H1 (cell line): Measurements from ENCODE around the gene BHLHE23. TPM values are rescaled to one million over a fixed set of nuclear protein-coding genes. Genes with fewer than 3 reads are reported as not detected.

Experiments used
- CTCF ChIA-PET: fragments of 300-600 bp; sonication (Branson Sonifier 250); formaldehyde crosslinking; loops from one replicate; lab custom pipeline; 2021; ENCODE audit not compliant: partially characterized antibody; lab: Charles Lee
- POLR2A ChIA-PET: fragments of 300-600 bp; sonication (Branson Sonifier 250); formaldehyde crosslinking; loops from one replicate; lab custom pipeline; 2021; ENCODE audit warnings: inconsistent platforms; ENCODE audit not compliant: partially characterized antibody; lab: Charles Lee
- DNase-seq, 2 experiments: peaks; one replicate each; pipeline versions ENCODE4 v3.0.0 to v3.0.0-alpha.2; 2010 to 2022; ENCODE audit warnings: low spot score in 2 of 2, low read depth in 1 of 2, mixed read lengths in 1 of 2
- FAIRE-seq: peaks from 2 replicates; lab custom pipeline; 2011; peaks lifted over from hg19 to GRCh38; lab: Jason Lieb, UNC
- H2AFZ ChIP-seq: 2 replicates; pipeline ENCODE4 v1.8.1; 2012; ENCODE audit warnings: low read length, inconsistent platforms
- H2AK5ac ChIP-seq: 2 replicates; pipeline ENCODE4 v1.6.1; 2013; ENCODE audit warnings: low read depth, low read length
- H2BK120ac ChIP-seq: replicated peaks from 2 replicates; pipeline ENCODE3; 2013; ENCODE audit warnings: low read depth, low read length, inconsistent platforms
- H2BK12ac ChIP-seq: 2 replicates; pipeline ENCODE4 v1.6.1; 2013; ENCODE audit warnings: low read depth, low read length
- H2BK15ac ChIP-seq: 2 replicates; pipeline ENCODE4 v1.6.1; 2013; ENCODE audit warnings: low read length
- H2BK20ac ChIP-seq: 2 replicates; pipeline ENCODE4 v1.6.1; 2013; ENCODE audit warnings: low read length
- H2BK5ac ChIP-seq: 2 replicates; pipeline ENCODE4 v1.6.1; 2013; ENCODE audit warnings: low read depth, low read length
- H3K14ac ChIP-seq: 2 replicates; pipeline ENCODE4 v1.6.1; 2013; ENCODE audit warnings: inconsistent platforms; ENCODE audit not compliant: insufficient read length
- H3K18ac ChIP-seq: 2 replicates; pipeline ENCODE4 v1.6.1; 2013; ENCODE audit warnings: low read length; ENCODE audit errors: extremely low read depth
- H3K23ac ChIP-seq: 2 replicates; pipeline ENCODE4 v1.6.1; 2013; ENCODE audit warnings: inconsistent platforms; ENCODE audit not compliant: insufficient read length
- H3K23me2 ChIP-seq: 2 replicates; pipeline ENCODE4 v1.6.1; 2013; ENCODE audit warnings: low read depth, low read length
- H3K27ac ChIP-seq: 2 replicates; pipeline ENCODE4 v1.6.1; 2011; ENCODE audit warnings: low read depth, low read length, inconsistent platforms
- H3K27me3 ChIP-seq, 4 experiments: replicated peaks in 1 of 4; 1 replicate in 1 of 4; 2 replicates in 3 of 4; pipeline versions ENCODE4 v1.6.1 to v1.8.1; 2011 to 2013; ENCODE audit warnings: low read length in 3 of 4, mild to moderate bottlenecking in 3 of 4, inconsistent platforms in 2 of 4, mixed read lengths in 2 of 4, moderate library complexity in 1 of 4; ENCODE audit not compliant: control insufficient read depth in 3 of 4, insufficient read depth in 3 of 4; ENCODE audit errors: extremely low read depth in 1 of 4
- H3K36me3 ChIP-seq, 4 experiments: 2 replicates each; pipeline versions ENCODE4 v1.6.1 to v1.8.1; 2011 to 2013; ENCODE audit warnings: mild to moderate bottlenecking in 4 of 4, low read length in 3 of 4, moderate library complexity in 2 of 4, control low read depth in 1 of 4, inconsistent platforms in 1 of 4; ENCODE audit not compliant: insufficient read depth in 4 of 4, control insufficient read depth in 2 of 4
- H3K4ac ChIP-seq: replicated peaks from 2 replicates; pipeline ENCODE3; 2013; ENCODE audit warnings: low read length, low read depth, mixed read lengths, inconsistent platforms; ENCODE audit not compliant: insufficient read length
- H3K4me1 ChIP-seq, 4 experiments: replicated peaks in 1 of 4; 1 replicate in 1 of 4; 2 replicates in 3 of 4; pipeline versions ENCODE4 v1.6.1 to v1.8.1; 2011 to 2013; ENCODE audit warnings: low read length in 3 of 4, inconsistent platforms in 2 of 4, mixed read lengths in 1 of 4; ENCODE audit not compliant: insufficient read depth in 4 of 4, control insufficient read depth in 3 of 4
- H3K4me2 ChIP-seq, 2 experiments: 2 replicates each; pipeline versions ENCODE4 v1.6.1 to v1.8.1; 2011 to 2013; ENCODE audit warnings: low read depth in 2 of 2, low read length in 2 of 2, control low read depth in 1 of 2, inconsistent platforms in 1 of 2, mild to moderate bottlenecking in 1 of 2; ENCODE audit not compliant: insufficient read depth in 1 of 2
- H3K4me3 ChIP-seq, 4 experiments: fragments of 200-600, 300-600 bp in 1 of 4; sonication (generic), shearing (Covaris generic), sonication (Bioruptor Twin) in 1 of 4; 2 replicates each; pipeline versions ENCODE4 v1.5.1 to v1.8.1; 2011 to 2016; ENCODE audit warnings: low read length in 4 of 4, low read depth in 3 of 4, control low read depth in 2 of 4, inconsistent platforms in 2 of 4, mild to moderate bottlenecking in 2 of 4, mixed read lengths in 1 of 4, moderate library complexity in 1 of 4; ENCODE audit not compliant: insufficient read depth in 2 of 4; ENCODE audit errors: extremely low read depth in 1 of 4
- H3K56ac ChIP-seq: replicated peaks from 2 replicates; pipeline ENCODE3; 2013; ENCODE audit warnings: low read depth, mild to moderate bottlenecking, mixed read lengths, low read length, inconsistent platforms; ENCODE audit not compliant: insufficient read length
- H3K79me1 ChIP-seq: 2 replicates; pipeline ENCODE4 v1.6.1; 2013; ENCODE audit warnings: low read depth, low read length, control low read depth
- H3K79me2 ChIP-seq, 2 experiments: 2 replicates each; pipeline versions ENCODE4 v1.6.1 to v1.8.1; 2012 to 2013; ENCODE audit warnings: low read length in 2 of 2, mild to moderate bottlenecking in 2 of 2, inconsistent platforms in 1 of 2; ENCODE audit not compliant: insufficient read depth in 2 of 2, control insufficient read depth in 1 of 2
- H3K9ac ChIP-seq, 4 experiments: replicated peaks in 1 of 4; 1 replicate in 1 of 4; 2 replicates in 3 of 4; pipeline versions ENCODE4 v1.6.1 to v1.8.1; 2011 to 2013; ENCODE audit warnings: low read depth in 3 of 4, low read length in 3 of 4, control low read depth in 2 of 4, mild to moderate bottlenecking in 2 of 4, moderate library complexity in 2 of 4, inconsistent platforms in 1 of 4; ENCODE audit errors: extremely low read depth in 1 of 4
- H3K9me3 ChIP-seq, 2 experiments: 2 replicates each; pipeline versions ENCODE4 v1.6.1 to v1.8.1; 2012 to 2013; ENCODE audit warnings: mild to moderate bottlenecking in 2 of 2, moderate library complexity in 2 of 2, control low read depth in 1 of 2, inconsistent platforms in 1 of 2, low read depth in 1 of 2, low read length in 1 of 2, mixed read lengths in 1 of 2; ENCODE audit not compliant: insufficient read depth in 2 of 2
- H4K20me1 ChIP-seq, 2 experiments: replicated peaks in 1 of 2; 2 replicates each; pipeline versions ENCODE3 to v1.8.1; 2011 to 2013; ENCODE audit warnings: inconsistent platforms in 2 of 2, low read length in 2 of 2, mild to moderate bottlenecking in 1 of 2; ENCODE audit not compliant: insufficient read depth in 2 of 2, control insufficient read depth in 1 of 2
- H4K5ac ChIP-seq: 2 replicates; pipeline ENCODE4 v1.6.1; 2013; ENCODE audit warnings: low read length, low read depth, mixed read lengths, inconsistent platforms; ENCODE audit not compliant: insufficient read length
- H4K8ac ChIP-seq: 2 replicates; pipeline ENCODE4 v1.8.0; 2013; ENCODE audit warnings: mild to moderate bottlenecking, moderate library complexity, low read length, inconsistent platforms; ENCODE audit not compliant: insufficient read depth; ENCODE audit errors: extremely low read depth
- H4K91ac ChIP-seq: replicated peaks from 2 replicates; pipeline ENCODE3; 2013; ENCODE audit warnings: low read length, mixed read lengths, inconsistent platforms; ENCODE audit not compliant: insufficient read length
- FOSL1 ChIP-seq: IDR thresholded peaks from 2 replicates; pipeline ENCODE4 v1.6.1; 2011; ENCODE audit warnings: mild to moderate bottlenecking, low read depth, low read length, moderate library complexity; ENCODE audit not compliant: insufficient read depth
- JUN ChIP-seq: IDR thresholded peaks from 2 replicates; pipeline ENCODE4 v1.6.1; 2011; ENCODE audit warnings: low read depth, mild to moderate bottlenecking, improper control_type of control experiment, low read length
- RXRA ChIP-seq: IDR thresholded peaks from 2 replicates; pipeline ENCODE4 v1.6.1; 2011; ENCODE audit warnings: low read depth, mild to moderate bottlenecking, low read length, moderate library complexity; ENCODE audit not compliant: insufficient read depth
- SAP30 ChIP-seq: fragments of 300-600 bp; sonication (generic); IDR thresholded peaks from 2 replicates; pipeline ENCODE4 v1.7.1; 2012; ENCODE audit warnings: low read length, moderate library complexity, mild to moderate bottlenecking, inconsistent platforms; ENCODE audit not compliant: insufficient read depth, insufficient replicate concordance
- SIN3A ChIP-seq, 2 experiments: IDR thresholded peaks in 1 of 2; conservative IDR thresholded peaks in 1 of 2; 2 replicates each; pipeline ENCODE4 v1.6.1; 2011 to 2012; ENCODE audit warnings: low read length in 2 of 2, improper control_type of control experiment in 1 of 2, low read depth in 1 of 2, mild to moderate bottlenecking in 1 of 2
- WGBS, 2 experiments: shearing (Covaris generic) in 1 of 2; methylation state at CpG; one replicate each; pipeline versions ENCODE4 v1.1.6 to v1.1.7; 2013 to 2015; ENCODE audit warnings: low lambda C conversion rate in 2 of 2, mixed read lengths in 2 of 2, inconsistent platforms in 1 of 2, low coverage in 1 of 2, missing lambda C conversion rate in 1 of 2; ENCODE audit not compliant: insufficient replicate concordance in 2 of 2, insufficient coverage in 1 of 2, insufficient read length in 1 of 2; ENCODE audit errors: extremely low coverage in 1 of 2, missing lambda C conversion rate in 1 of 2; 5-methylcytosine and 5-hydroxymethylcytosine counted together
- polyA plus RNA-seq, 7 experiments: library from polyadenylated mRNA; depleted of rRNA in 3 of 7; stranded (reverse) in 5 of 7; unstranded in 2 of 7; fragments of >200 nt in 5 of 7; fragments of 200-250 nt in 2 of 7; gene quantifications; 1 replicate in 5 of 7; 2 replicates in 1 of 7; 4 replicates in 1 of 7; pipeline versions ENCODE4 v1.2.1 to v1.2.3, GENCODE V29; 2011 to 2013; ENCODE audit warnings: missing spikeins in 2 of 7, mixed read lengths in 2 of 7
- total RNA-seq: library from RNA; stranded (reverse); fragmentation: NEBNext Ultra II Directional; extraction: Animal tissue kit (Norgen Biotek cat#: 25700); gene quantifications from 2 replicates; pipeline ENCODE4 v1.2.1, GENCODE V29; 2021

The BHLHE23 gene
- total and polyA plus RNA-seq, 2 of the 8 experiments (the other 6 are each of a cell fraction or from before 2014, with no cell fraction given): 0.47 TPM; not detected in 1

GRCh38 chr20:62969179-62969760 is 37.5 kb downstream of the BHLHE23 start:
- no peak overlapping the region for H3K4me2 ChIP-seq
- peaks cover 13% of the 10 kb centered on the region; the same call in 1 of the 2 replicates for H3K23me2 ChIP-seq
- H2AFZ ChIP-seq: no peak overlapping the region
- H4K91ac ChIP-seq: no peak overlapping the region
- no peak overlapping the region for H2BK120ac ChIP-seq
- peaks cover 0 to 11% (median 6%) of the 10 kb centered on the region in 4 experiments; a peak in 6 of 7 replicates for H3K4me1 ChIP-seq
- H4K8ac ChIP-seq: no peak overlapping the region
- H4K5ac ChIP-seq: no peak overlapping the region
- H2BK5ac ChIP-seq: no peak overlapping the region; the same call in 1 of the 2 replicates
- no peaks in the 10 kb centered on the region for H3K79me2 ChIP-seq
- H3K27ac ChIP-seq: no peak overlapping the region
- H3K4ac ChIP-seq: no peak overlapping the region
- H3K18ac ChIP-seq: peak overlapping the region; percentile 60; the same call in 1 of the 2 replicates
- H2AK5ac ChIP-seq: no peak overlapping the region
- peaks cover 8 to 23% (median 19%) of the 10 kb centered on the region in 4 experiments for H3K27me3 ChIP-seq
- H2BK20ac ChIP-seq: no peak overlapping the region
- 80% methylated on average over 14 of the region's 16 CpGs; no CpG with 5 or more reads in 1 of the 2 experiments for WGBS, 2 experiments
- no peaks in the 10 kb centered on the region for H3K9me3 ChIP-seq
- no peak for DNase-seq
- no peak overlapping the region for H3K14ac ChIP-seq
- no peaks in the 10 kb centered on the region for H3K79me1 ChIP-seq
- POLR2A ChIA-PET: interaction anchor here (1.0 to 3.4 kb wide), 6 partner anchors 10 to 70 kb away, joined by 3 to 13 read pairs (median 5); partner anchors contain the start of gene BHLHE23
- CTCF ChIA-PET: interaction anchor here (0.8 to 8.1 kb wide), 8 partner anchors 15 to 68 kb away, joined by 3 to 53 read pairs (median 7); partner anchors contain the start of gene BHLHE23
- no peak overlapping the region for H2BK15ac ChIP-seq
- no peak overlapping the region for H3K4me3 ChIP-seq
- no peak overlapping the region for H3K23ac ChIP-seq
- H3K9ac ChIP-seq: no peak overlapping the region
- FAIRE-seq: no peak
- H3K56ac ChIP-seq: no peak overlapping the region
- H3K36me3 ChIP-seq: no peaks in the 10 kb centered on the region; a peak in 2 of 8 replicates
- no peak overlapping the region for H2BK12ac ChIP-seq
- H4K20me1 ChIP-seq: peaks cover 0 to 9% of the 10 kb centered on the region in 2 experiments
- TF ChIP-seq SAP30 (no peak), SIN3A (conservative IDR thresholded peaks at IDR 0.05 in 1 of 2, IDR thresholded peaks at IDR 0.05 in 1 of 2; ENCODE audit: low read depth in 1 of 2, low read length in 2 of 2) (no peak), RXRA (no peak), FOSL1 (no peak), JUN (no peak)
